Tibial artery (tissue), 4 donors: ENCODE results near the gene C1orf74.
A peak's percentile ranks its signal among the peaks of the same experiment; 100 is the strongest.
"Not testable (repeated sequence)": the region's sequence is repeated elsewhere in the genome, so short reads cannot be mapped to it uniquely, and the experiment has no call there.

Experiments used
- DNase-seq, 2 donors: peaks; one replicate each; pipeline ENCODE4 v3.0.0-alpha.2; 2019
- H3K27ac ChIP-seq, 2 donors: fragments of 200-600 bp; sonication (generic) in 1 of 2; 1 replicate in 1 of 2; 2 replicates in 1 of 2; pipeline ENCODE4 v1.5.1; 2018 to 2019; ENCODE audit warnings: mild to moderate bottlenecking in 1 of 2
- H3K27me3 ChIP-seq, 2 donors: fragments of 200-600 bp; sonication (generic) in 1 of 2; one replicate each; pipeline versions ENCODE4 v1.5.1 to v1.6.0; 2016 to 2019
- H3K36me3 ChIP-seq, 3 donors: fragments of 200-600 bp; sonication (generic) in 2 of 3; one replicate each; pipeline ENCODE4 v1.5.1; 2016 to 2019; ENCODE audit warnings: mild to moderate bottlenecking in 2 of 3
- H3K4me1 ChIP-seq, 4 donors: fragments of 200-600 bp; sonication (generic) in 2 of 4; 1 replicate in 3 of 4; 2 replicates in 1 of 4; pipeline ENCODE4 v1.5.1; 2016 to 2019
- H3K4me3 ChIP-seq, 2 donors: fragments of 200-600 bp; sonication (generic) in 1 of 2; 1 replicate in 1 of 2; 2 replicates in 1 of 2; pipeline ENCODE4 v1.5.1; 2018 to 2019; ENCODE audit warnings: mild to moderate bottlenecking in 2 of 2
- H3K9me3 ChIP-seq, 3 donors: fragments of 200-600 bp; sonication (generic) in 1 of 3; one replicate each; pipeline ENCODE4 v1.5.1; 2016 to 2019
- CTCF ChIP-seq, 2 experiments: fragments of 200-600 bp in 1 of 2; fragments of 450-650 bp in 1 of 2; IDR thresholded peaks; one replicate each; pipeline ENCODE4 v1.5.1; 2017 to 2019; ENCODE audit warnings: antibody characterized with exemption in 2 of 2, mild to moderate bottlenecking in 1 of 2, moderate library complexity in 1 of 2
- intact Hi-C: fragments of 100-400 bp; cut with DNase I; formaldehyde crosslinking; loops from one replicate; pipeline ENCODE4 v1.15.0; 2023; ENCODE audit warnings: low total_unique reads

C1orf74 gene

GRCh38 chr1:209803568-209803967 is 19.2 kb upstream of the C1orf74 start:
- intact Hi-C loops, result no loop called here
- no peak for TF ChIP-seq CTCF (IDR thresholded peaks at IDR 0.05)

GRCh38 chr1:209802780-209803152 is 18.4 kb upstream of the C1orf74 start:
- Histone ChIP-seq H3K36me3 (no peaks in the 10 kb centered on the region), H3K27me3 (peaks cover 0 to 10% of the 10 kb centered on the region in 2 donors), H3K4me3 (no peak overlapping the region), H3K4me1 (peaks cover 0 to 15% (median 4%) of the 10 kb centered on the region in 4 donors), H3K9me3 (no peaks in the 10 kb centered on the region), H3K27ac (no peak overlapping the region)
- no peak for TF ChIP-seq CTCF (IDR thresholded peaks at IDR 0.05)
- intact Hi-C loops, result no loop called here
- DNase-seq, result no peak

More at GRCh38 chr1:209803568-209803967, 19.2 kb upstream of the C1orf74 start:
- Histone ChIP-seq H3K27ac (no peak overlapping the region), H3K4me3 (no peak overlapping the region), H3K36me3 (no peaks in the 10 kb centered on the region), H3K4me1 (peaks cover 0 to 15% (median 4%) of the 10 kb centered on the region in 4 donors), H3K27me3 (peaks cover 0 to 10% of the 10 kb centered on the region in 2 donors), H3K9me3 (no peaks in the 10 kb centered on the region)
- no peak for DNase-seq

- no peak overlapping the region for H3K4me3 ChIP-seq
- peak overlapping the region; percentile 17 to 37 for H3K27ac ChIP-seq
- intact Hi-C loops, result no loop called here
- no peak for TF ChIP-seq CTCF (IDR thresholded peaks at IDR 0.05)
- H3K36me3 ChIP-seq, result no peaks in the 10 kb centered on the region
- peak in 1 of 2 donors; percentile 50 for DNase-seq
- H3K9me3 ChIP-seq, result no peaks in the 10 kb centered on the region
- H3K4me1 ChIP-seq, result peaks cover 0 to 15% (median 4%) of the 10 kb centered on the region in 4 donors
- H3K27me3 ChIP-seq, result peaks cover 0 to 10% of the 10 kb centered on the region in 2 donors
These were observed 17.9 kb upstream of the C1orf74 start for GRCh38 chr1:209802117-209802779.

GRCh38 chr1:209800984-209801834 is 16.9 kb upstream of the C1orf74 start:
- peak in 1 of 2 donors; percentile 40 for DNase-seq
- no peaks in the 10 kb centered on the region for H3K9me3 ChIP-seq
- intact Hi-C loops, result no loop called here
- no peaks in the 10 kb centered on the region for H3K36me3 ChIP-seq
- H3K4me3 ChIP-seq, result no peak overlapping the region
- peak overlapping the region; percentile 17 to 37 for H3K27ac ChIP-seq
- H3K4me1 ChIP-seq, result peaks cover 0 to 13% (median 3%) of the 10 kb centered on the region in 4 donors
- H3K27me3 ChIP-seq, result peaks cover 0 to 12% of the 10 kb centered on the region in 2 donors
- no peak for TF ChIP-seq CTCF (IDR thresholded peaks at IDR 0.05)

GRCh38 chr1:209797978-209798639 is 13.8 kb upstream of the C1orf74 start:
- intact Hi-C loops, result no loop called here
- no peak for DNase-seq
- H3K4me1 ChIP-seq, result peaks cover 0 to 9% (median 0%) of the 10 kb centered on the region in 4 donors
- H3K9me3 ChIP-seq, result no peaks in the 10 kb centered on the region
- no peak overlapping the region for H3K4me3 ChIP-seq
- no peak for TF ChIP-seq CTCF (IDR thresholded peaks at IDR 0.05)
- no peak overlapping the region for H3K27ac ChIP-seq
- H3K36me3 ChIP-seq, result peaks cover 0 to 6% (median 0%) of the 10 kb centered on the region in 3 donors
- peaks cover 0 to 10% of the 10 kb centered on the region in 2 donors for H3K27me3 ChIP-seq

GRCh38 chr1:209793711-209794110 is 9.4 kb upstream of the C1orf74 start:
- H3K9me3 ChIP-seq, H3K27ac ChIP-seq, H3K4me3 ChIP-seq, intact Hi-C loops, H3K4me1 ChIP-seq, DNase-seq: not testable (repeated sequence)
- Histone ChIP-seq H3K36me3 (peaks cover 0 to 24% (median 0%) of the 10 kb centered on the region in 3 donors), H3K27me3 (peaks cover 0 to 10% of the 10 kb centered on the region in 2 donors)
